Panc1 (cell line): ENCODE data around the gene CAPN11. TPM values are rescaled to one million over a fixed set of nuclear protein-coding genes. Genes with fewer than 3 reads are reported as not detected.
A peak's percentile ranks its signal among the peaks of the same experiment; 100 is the strongest.

Source experiments
- ATAC-seq: fragments of 200-7000 bp; cut with Tn5 transposase; 2 replicates; pipeline ENCODE4 v1.9.1; 2020; ENCODE audit warnings: mild to moderate bottlenecking, moderate library complexity
- Bru-seq: library from RNA; stranded (reverse); fragments of 400-500 nt; gene quantifications from one replicate; lab custom pipeline; 2021; lab: Mats Ljungman, UMichigan
- BruChase-seq, 2 experiments: library from RNA; stranded (reverse); fragments of 400-500 nt; gene quantifications; one replicate each; lab custom pipeline; 2021; lab: Mats Ljungman, UMichigan
- BruUV-seq: library from RNA; stranded (reverse); fragments of 400-500 nt; replicated peaks from 2 replicates; lab custom pipeline; 2021; lab: Mats Ljungman, UMichigan
- CTCF ChIA-PET: fragments of 300-600 bp; sonication (Branson Sonifier 250); formaldehyde crosslinking; loops from one replicate; lab custom pipeline; 2022; ENCODE audit warnings: antibody characterized with exemption; lab: Charles Lee
- POLR2A ChIA-PET: fragments of 300-600 bp; sonication (Branson Sonifier 250); formaldehyde crosslinking; loops from one replicate; lab custom pipeline; 2022; ENCODE audit warnings: antibody characterized with exemption; lab: Charles Lee
- DNase-seq: peaks from one replicate; pipeline ENCODE4 v3.0.0-alpha.2; 2010; ENCODE audit warnings: low read depth, low spot score
- H3K27ac ChIP-seq: 2 replicates; pipeline ENCODE4 v1.5.1; 2011; ENCODE audit warnings: mild to moderate bottlenecking, low read length, inconsistent platforms
- H3K27me3 ChIP-seq: fragments of 200-500 bp; sonication (Bioruptor generic); 2 replicates; pipeline ENCODE4 v1.6.0; 2014; ENCODE audit warnings: low read length, inconsistent platforms; ENCODE audit not compliant: control insufficient read depth, insufficient read depth
- H3K36me3 ChIP-seq: fragments of 200-500 bp; sonication (Bioruptor generic); 2 replicates; pipeline ENCODE4 v1.5.1; 2014; ENCODE audit warnings: inconsistent platforms, mild to moderate bottlenecking, low read length, moderate library complexity; ENCODE audit not compliant: control insufficient read depth, insufficient read depth
- H3K4me1 ChIP-seq: 2 replicates; pipeline ENCODE4 v1.5.1; 2011; ENCODE audit warnings: inconsistent platforms, mild to moderate bottlenecking, low read length, moderate library complexity; ENCODE audit not compliant: control insufficient read depth, insufficient read depth
- H3K4me3 ChIP-seq, 2 experiments: 2 replicates each; pipeline ENCODE4 v1.5.1; 2011 to 2012; ENCODE audit warnings: low read depth in 2 of 2, low read length in 2 of 2, mild to moderate bottlenecking in 2 of 2, inconsistent platforms in 1 of 2, moderate library complexity in 1 of 2
- H3K9me3 ChIP-seq: fragments of 200-500 bp; sonication (Bioruptor generic); 2 replicates; pipeline ENCODE4 v1.5.1; 2014; ENCODE audit warnings: low read depth, mild to moderate bottlenecking, inconsistent platforms, low read length, moderate library complexity; ENCODE audit not compliant: control insufficient read depth, insufficient read depth
- CTCF ChIP-seq: fragments of 450-650 bp; IDR thresholded peaks from 2 replicates; pipeline ENCODE4 v1.5.1; 2017; ENCODE audit warnings: mild to moderate bottlenecking
- POLR2AphosphoS5 ChIP-seq: IDR thresholded peaks from 2 replicates; pipeline ENCODE4 v1.6.1; 2012; ENCODE audit warnings: mild to moderate bottlenecking, low read depth, low read length, moderate library complexity
- SIN3A ChIP-seq: IDR thresholded peaks from 2 replicates; pipeline ENCODE4 v1.6.1; 2012; ENCODE audit warnings: low read depth, mild to moderate bottlenecking, low read length, moderate library complexity, borderline replicate concordance; ENCODE audit not compliant: insufficient read depth
- TCF7L2 ChIP-seq: IDR thresholded peaks from 2 replicates; pipeline ENCODE4 v1.6.1; 2011; ENCODE audit warnings: mild to moderate bottlenecking, low read depth, low read length, inconsistent platforms
- in situ Hi-C: cut with HindIII; loops from 2 replicates; pipeline ENCODE4 v1.10.0; 2016; ENCODE audit warnings: low sequenced_read_pairs, low pct_unique_long_range_greater_than_20kb
- intact Hi-C: fragments of 100-400 bp; cut with micrococcal nuclease; formaldehyde crosslinking; loops from one replicate; pipeline ENCODE4 v1.10.0; 2022; ENCODE audit not compliant: unreplicated experiment
- long read RNA-seq: library from polyadenylated mRNA; unstranded; transcript quantifications from one replicate; pipeline ENCODE4 v2.0.0, GENCODE V29; 2021; ENCODE audit not compliant: unreplicated experiment
- polyA plus RNA-seq: library from polyadenylated mRNA; unstranded; fragments of >200 nt; gene quantifications from one replicate; pipeline ENCODE4 v1.2.1, GENCODE V29; 2012; ENCODE audit warnings: missing spikeins; ENCODE audit not compliant: insufficient read length
- total RNA-seq: library from RNA; stranded (reverse); gene quantifications from one replicate; pipeline ENCODE4 v1.2.1, GENCODE V29; 2021; ENCODE audit not compliant: unreplicated experiment
- TF ChIP-seq, protein P1 (sequence below), 2 experiments: IDR thresholded peaks; 2 replicates each; pipeline ENCODE4 v1.6.1; 2011 to 2012; ENCODE audit warnings: low read depth in 2 of 2, control low read depth in 1 of 2, low read length in 1 of 2, mild to moderate bottlenecking in 1 of 2, moderate library complexity in 1 of 2; ENCODE audit not compliant: insufficient read depth in 1 of 2

Gene CAPN11
- total RNA-seq (1.2 TPM), Bru-seq, nascent RNA (percentile 28 among the genes with signal in this experiment), BruChase-seq, experiment 1, labeled RNA remaining after a 2-hour chase (percentile 28 among the genes with signal in this experiment), BruChase-seq, experiment 2, labeled RNA remaining after a 6-hour chase (percentile 33 among the genes with signal in this experiment)
- polyA plus RNA-seq, result 0.85 TPM
- long read RNA-seq, partial matches to known transcripts, result 1 of 5 reads
- long read RNA-seq, other reads (novel, unspliced or antisense), result 4 of 5 reads

DNA sequence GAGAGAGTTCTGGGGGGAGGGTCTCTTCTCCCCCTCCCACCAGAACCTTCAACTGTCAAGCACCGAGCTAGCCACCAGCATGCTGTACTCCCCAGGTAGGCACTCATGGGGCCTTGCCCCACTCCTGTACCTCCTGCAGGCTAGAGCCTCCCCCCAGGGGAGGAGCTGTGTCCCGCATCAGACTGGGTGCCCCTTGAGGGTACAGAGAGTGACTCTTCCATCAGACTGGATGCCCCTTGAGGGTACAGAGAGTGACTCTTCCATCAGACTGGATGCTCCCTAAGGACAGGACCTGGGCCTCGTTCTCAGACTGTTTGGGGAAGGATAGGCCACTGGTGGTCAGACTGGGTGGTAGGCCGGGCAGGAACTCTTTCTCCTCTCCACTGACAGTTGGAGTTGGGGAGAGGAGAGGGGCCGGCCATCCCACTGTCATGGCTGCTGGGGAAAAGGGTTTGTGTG is at the start of gene CAPN11:
TSS of gene CAPN11 (plus strand) at position 51 of the 459 bp plus-strand sequence. CDS start at position 80, 29 bp downstream.
- Histone ChIP-seq H3K4me1 (peaks cover 14% of the 10 kb centered on the region), H3K9me3 (no peaks in the 10 kb centered on the region), H3K27me3 (no peaks in the 10 kb centered on the region), H3K4me3 (no peak within 1 kb of the TSS), H3K36me3 (no peaks in the 10 kb centered on the region), H3K27ac (no peak within 1 kb of the TSS)
- TF ChIP-seq CTCF, result no peak
- TF ChIP-seq, protein P1, sequence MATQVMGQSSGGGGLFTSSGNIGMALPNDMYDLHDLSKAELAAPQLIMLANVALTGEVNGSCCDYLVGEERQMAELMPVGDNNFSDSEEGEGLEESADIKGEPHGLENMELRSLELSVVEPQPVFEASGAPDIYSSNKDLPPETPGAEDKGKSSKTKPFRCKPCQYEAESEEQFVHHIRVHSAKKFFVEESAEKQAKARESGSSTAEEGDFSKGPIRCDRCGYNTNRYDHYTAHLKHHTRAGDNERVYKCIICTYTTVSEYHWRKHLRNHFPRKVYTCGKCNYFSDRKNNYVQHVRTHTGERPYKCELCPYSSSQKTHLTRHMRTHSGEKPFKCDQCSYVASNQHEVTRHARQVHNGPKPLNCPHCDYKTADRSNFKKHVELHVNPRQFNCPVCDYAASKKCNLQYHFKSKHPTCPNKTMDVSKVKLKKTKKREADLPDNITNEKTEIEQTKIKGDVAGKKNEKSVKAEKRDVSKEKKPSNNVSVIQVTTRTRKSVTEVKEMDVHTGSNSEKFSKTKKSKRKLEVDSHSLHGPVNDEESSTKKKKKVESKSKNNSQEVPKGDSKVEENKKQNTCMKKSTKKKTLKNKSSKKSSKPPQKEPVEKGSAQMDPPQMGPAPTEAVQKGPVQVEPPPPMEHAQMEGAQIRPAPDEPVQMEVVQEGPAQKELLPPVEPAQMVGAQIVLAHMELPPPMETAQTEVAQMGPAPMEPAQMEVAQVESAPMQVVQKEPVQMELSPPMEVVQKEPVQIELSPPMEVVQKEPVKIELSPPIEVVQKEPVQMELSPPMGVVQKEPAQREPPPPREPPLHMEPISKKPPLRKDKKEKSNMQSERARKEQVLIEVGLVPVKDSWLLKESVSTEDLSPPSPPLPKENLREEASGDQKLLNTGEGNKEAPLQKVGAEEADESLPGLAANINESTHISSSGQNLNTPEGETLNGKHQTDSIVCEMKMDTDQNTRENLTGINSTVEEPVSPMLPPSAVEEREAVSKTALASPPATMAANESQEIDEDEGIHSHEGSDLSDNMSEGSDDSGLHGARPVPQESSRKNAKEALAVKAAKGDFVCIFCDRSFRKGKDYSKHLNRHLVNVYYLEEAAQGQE (IDR thresholded peaks at IDR 0.05; ENCODE audit: insufficient read depth in 1 of 2, low read depth in 2 of 2, low read length in 1 of 2), result no peak
- no peak for TF ChIP-seq SIN3A
- TF ChIP-seq TCF7L2, result no peak
- TF ChIP-seq POLR2AphosphoS5, result no peak
- BruUV-seq, result no TSS peak
- intact Hi-C loops (no loop called here), in situ Hi-C loops (no loop called here)
- ChIA-PET POLR2A (no interaction called here), CTCF (no interaction called here)
- ATAC-seq, result no peak
- no peak for DNase-seq

DNA sequence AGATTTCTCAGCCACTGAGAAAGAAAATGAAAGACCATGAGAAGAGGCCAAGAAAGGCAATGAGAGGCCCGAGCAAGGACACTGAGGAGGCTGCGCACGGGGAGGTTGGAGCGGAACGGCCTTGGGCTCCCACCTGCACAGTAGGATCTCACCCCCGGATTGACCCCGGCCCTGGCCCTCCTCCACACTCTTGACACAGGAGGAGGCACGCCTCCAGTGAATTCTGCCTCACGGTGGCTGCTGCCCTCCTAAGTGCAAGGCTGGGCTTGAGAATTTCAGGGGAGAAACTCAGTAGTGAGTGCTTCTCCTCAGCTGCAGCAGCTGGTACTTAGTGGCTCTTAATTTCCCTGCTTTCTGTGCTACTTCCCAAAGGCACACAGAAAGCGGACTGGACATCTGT is 49.4 kb upstream of the CAPN11 start:
- H3K4me3 ChIP-seq, result no peak overlapping the region
- DNase-seq, result no peak
- no TSS peak for BruUV-seq
- no peaks in the 10 kb centered on the region for H3K27me3 ChIP-seq
- no peak overlapping the region for H3K27ac ChIP-seq
- CTCF ChIA-PET, result interaction anchor here (1.1 kb wide), 1 partner anchor 13 kb away, joined by 3 read pairs; no protein-coding TSS in a partner anchor
- TF ChIP-seq CTCF, result no peak
- TF ChIP-seq POLR2AphosphoS5, result no peak
- TF ChIP-seq, protein P1 (IDR thresholded peaks at IDR 0.05; ENCODE audit: insufficient read depth in 1 of 2, low read depth in 2 of 2, low read length in 1 of 2), result no peak
- TF ChIP-seq SIN3A, result no peak
- no peak for TF ChIP-seq TCF7L2
- H3K4me1 ChIP-seq, result no peaks in the 10 kb centered on the region
- intact Hi-C loops, result no loop called here
- no peak for ATAC-seq
- no peaks in the 10 kb centered on the region for H3K9me3 ChIP-seq
- in situ Hi-C loops, result no loop called here
- H3K36me3 ChIP-seq, result peaks cover 15% of the 10 kb centered on the region
- POLR2A ChIA-PET, result no interaction called here
